ENCODE data around the gene KLK11.

Gene KLK11

GRCh38 chr19:51030631-51031030 lies 4.2 kb upstream of the KLK11 start:
- no peak for DNase-seq (ENCODE audit: low read depth, low spot score)
- no peak overlapping the region for H3K27ac ChIP-seq

- no peak for DNase-seq (ENCODE audit: low read depth, low spot score)
- no peak overlapping the region for H3K27ac ChIP-seq
Measured at GRCh38 chr19:51029718-51030117, 3.3 kb upstream of the KLK11 start.

GRCh38 chr19:51027873-51028272 lies 1.5 kb upstream of the KLK11 start:
- peak overlapping the region; percentile 86 for H3K27ac ChIP-seq
- DNase-seq (ENCODE audit: low read depth, low spot score) = no peak

- H3K27ac ChIP-seq = peak overlapping the region; percentile 86
- no peak for DNase-seq (ENCODE audit: low read depth, low spot score)
Measured at GRCh38 chr19:51027126-51027806, 850 bp upstream of the KLK11 start.

GRCh38 chr19:51025809-51026553 lies 435 bp downstream of the KLK11 start:
- DNase-seq (ENCODE audit: low read depth, low spot score) = no peak
- peak overlapping the region; percentile 86 for H3K27ac ChIP-seq

- DNase-seq (ENCODE audit: low read depth, low spot score) = no peak
Measured at GRCh38 chr19:51025401-51025800, 1.0 kb downstream of the KLK11 start.

GRCh38 chr19:51024924-51025323 lies 1.5 kb downstream of the KLK11 start:
- DNase-seq (ENCODE audit: low read depth, low spot score) = no peak
- H3K27ac ChIP-seq = peak overlapping the region; percentile 86

More at GRCh38 chr19:51025401-51025800, 1.0 kb downstream of the KLK11 start:
- peak overlapping the region; percentile 86 for H3K27ac ChIP-seq

- peak overlapping the region; percentile 86 for H3K27ac ChIP-seq
- no peak for DNase-seq (ENCODE audit: low read depth, low spot score)
Measured at GRCh38 chr19:51023946-51024345, 2.5 kb downstream of the KLK11 start.

GRCh38 chr19:51022526-51022925 lies 3.9 kb downstream of the KLK11 start:
- peak overlapping the region; percentile 92 for H3K27ac ChIP-seq
- DNase-seq (ENCODE audit: low read depth, low spot score) = no peak

GRCh38 chr19:51020988-51021651 lies 5.3 kb downstream of the KLK11 start:
- peak overlapping the region; percentile 92 for H3K27ac ChIP-seq
- DNase-seq (ENCODE audit: low read depth, low spot score) = no peak

GRCh38 chr19:51019544-51019925 lies 6.9 kb downstream of the KLK11 start, which contains the start of gene KLK10:
KLK10 (minus strand) TSS chr19:51019709; CDS start chr19:51019130, 579 bp downstream.
- H3K27ac ChIP-seq = peak within 1 kb of the TSS; percentile 92
- no peak for DNase-seq (ENCODE audit: low read depth, low spot score)

GRCh38 chr19:51018745-51019543 lies 7.5 kb downstream of the KLK11 start:
- peak overlapping the region; percentile 92 for H3K27ac ChIP-seq
- DNase-seq (ENCODE audit: low read depth, low spot score) = no peak

GRCh38 chr19:51016798-51017683 lies 9.4 kb downstream of the KLK11 start:
- H3K27ac ChIP-seq = peak overlapping the region; percentile 92
- no peak for DNase-seq (ENCODE audit: low read depth, low spot score)

GRCh38 chr19:51015691-51016267 lies 10.6 kb downstream of the KLK11 start:
- peak overlapping the region; percentile 92 for H3K27ac ChIP-seq
- DNase-seq (ENCODE audit: low read depth, low spot score) = no peak

GRCh38 chr19:51014242-51014641 lies 12.2 kb downstream of the KLK11 start:
- peak overlapping the region; percentile 92 for H3K27ac ChIP-seq
- DNase-seq (ENCODE audit: low read depth, low spot score) = no peak

GRCh38 chr19:51012661-51013190 lies 13.7 kb downstream of the KLK11 start:
- no peak for DNase-seq (ENCODE audit: low read depth, low spot score)

GRCh38 chr19:51010066-51010795 lies 16.2 kb downstream of the KLK11 start:
- no peak for DNase-seq (ENCODE audit: low read depth, low spot score)
- H3K27ac ChIP-seq = peak overlapping the region; percentile 92

More at GRCh38 chr19:51012661-51013190, 13.7 kb downstream of the KLK11 start:
- H3K27ac ChIP-seq = peak overlapping the region; percentile 92
